IPS DF 19.7 (cell line): ENCODE results near the gene IGSF21.
"Not testable (repeated sequence)": the region's sequence is repeated elsewhere in the genome, so short reads cannot be mapped to it uniquely, and the experiment has no call there.

Experiments used
- DNase-seq: peaks from one replicate; pipeline ENCODE4 v3.0.0-alpha.2; 2013; ENCODE audit warnings: low read depth, low spot score

Gene IGSF21

DNA sequence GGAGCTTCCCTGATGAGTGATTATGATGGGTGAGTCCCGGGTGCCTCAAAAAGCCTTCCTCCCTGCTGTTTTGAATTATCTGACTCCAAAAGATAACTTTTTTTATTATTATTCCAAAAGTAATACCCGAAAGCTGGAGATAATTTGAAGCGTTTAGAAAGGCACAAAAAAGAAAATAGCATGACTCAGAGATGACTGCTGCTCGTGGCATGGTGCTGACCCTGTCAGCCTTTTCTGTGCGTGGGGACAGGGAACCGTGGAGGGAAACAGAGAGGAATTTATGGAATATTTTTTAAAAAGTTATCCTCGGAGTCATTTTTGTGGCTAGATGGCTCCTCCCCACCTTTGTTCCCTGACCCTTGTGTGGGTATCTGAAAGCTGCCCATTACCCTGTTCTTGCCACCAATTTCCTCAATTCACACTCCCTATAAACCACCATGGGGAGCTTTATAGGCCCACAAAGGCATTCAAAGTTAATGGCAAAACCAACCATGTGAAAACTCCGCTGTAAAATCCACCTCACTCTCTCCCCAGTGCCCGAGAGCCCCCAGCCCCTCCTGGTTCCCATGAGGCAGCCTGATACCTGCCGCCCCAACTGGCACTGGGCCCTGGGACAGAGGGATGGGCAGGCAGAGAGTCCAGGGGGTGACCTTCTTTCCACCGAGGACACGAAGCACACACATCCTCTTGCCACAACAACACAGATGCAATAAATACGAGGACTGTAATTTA, 37.5 kb downstream of the IGSF21 start:
- no peak for DNase-seq

DNA sequence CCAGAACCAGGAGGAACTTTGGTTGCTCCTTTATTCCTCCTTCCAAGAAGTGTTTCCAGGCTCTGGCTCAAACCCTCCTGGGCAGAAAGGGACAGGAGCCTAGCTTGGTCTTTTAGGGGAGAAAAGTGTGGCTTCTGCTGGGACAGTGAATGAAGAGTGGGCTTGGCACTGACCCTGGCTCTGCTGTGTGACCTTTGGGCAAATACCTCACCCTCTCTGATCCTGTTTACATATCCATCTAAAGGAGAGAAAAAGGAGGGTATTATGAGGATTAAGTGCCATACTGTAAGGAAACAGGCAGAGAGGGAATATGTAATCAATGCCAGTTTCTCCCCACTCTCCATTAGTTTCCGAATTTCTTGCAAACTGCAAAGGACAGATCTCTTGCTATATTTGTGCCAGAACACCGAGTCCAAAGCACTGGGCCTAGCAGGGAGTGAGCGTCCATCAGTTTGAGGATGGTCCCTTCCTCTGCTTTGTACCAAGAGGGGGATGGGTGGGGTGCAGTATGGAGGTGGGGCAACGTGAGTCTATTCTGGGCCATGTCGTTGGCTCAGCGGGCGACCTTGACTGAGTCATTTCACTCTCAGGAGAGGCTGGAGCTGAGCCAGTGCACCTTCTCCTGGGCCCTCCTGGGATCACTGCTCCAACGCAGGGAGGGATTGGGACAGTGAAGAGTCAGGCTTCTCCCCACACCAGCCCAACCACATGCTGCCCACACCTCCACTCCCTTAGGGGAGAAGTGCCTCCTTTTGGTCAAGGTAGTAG, 38.4 kb downstream of the IGSF21 start:
- no peak for DNase-seq

DNA sequence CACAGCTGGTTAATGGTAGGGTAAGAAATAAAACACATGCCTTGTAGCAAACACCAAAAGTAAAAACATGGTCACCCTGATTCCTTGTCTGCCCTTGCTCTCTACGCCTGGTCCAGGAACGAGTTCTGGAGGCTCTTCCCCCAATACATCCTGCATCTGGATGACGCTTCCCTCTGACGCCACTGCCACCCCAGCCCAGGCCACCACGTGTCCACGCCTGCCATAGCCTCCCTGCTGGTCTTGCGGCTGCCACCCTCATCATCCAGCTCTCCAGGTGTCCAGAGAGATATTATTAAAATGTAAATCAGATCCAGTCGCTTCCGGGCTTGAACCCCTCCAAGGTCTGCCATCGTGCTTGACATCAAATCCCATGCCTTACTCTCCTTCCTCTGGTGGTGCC, 39.3 kb downstream of the IGSF21 start:
- DNase-seq, result no peak

DNA sequence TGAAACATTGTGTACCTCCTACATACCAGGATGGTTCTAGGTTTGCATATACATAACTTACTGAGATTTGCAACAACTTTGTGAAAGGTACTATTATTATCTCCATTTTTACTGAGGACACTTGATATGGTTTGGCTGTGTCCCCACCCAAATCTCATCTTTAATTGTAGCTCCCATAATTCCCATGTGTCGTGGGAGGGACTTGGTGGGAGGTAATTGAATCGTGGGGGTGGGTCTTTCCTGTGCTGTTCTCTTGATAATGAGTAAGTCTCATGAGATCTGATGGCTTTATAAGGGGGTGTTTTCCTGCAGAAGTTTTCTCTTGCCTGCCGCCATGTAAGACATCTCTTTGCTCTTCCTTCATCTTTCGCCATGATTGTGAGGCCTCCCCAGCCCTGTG, 40.1 kb downstream of the IGSF21 start:
- DNase-seq, result no peak

DNA sequence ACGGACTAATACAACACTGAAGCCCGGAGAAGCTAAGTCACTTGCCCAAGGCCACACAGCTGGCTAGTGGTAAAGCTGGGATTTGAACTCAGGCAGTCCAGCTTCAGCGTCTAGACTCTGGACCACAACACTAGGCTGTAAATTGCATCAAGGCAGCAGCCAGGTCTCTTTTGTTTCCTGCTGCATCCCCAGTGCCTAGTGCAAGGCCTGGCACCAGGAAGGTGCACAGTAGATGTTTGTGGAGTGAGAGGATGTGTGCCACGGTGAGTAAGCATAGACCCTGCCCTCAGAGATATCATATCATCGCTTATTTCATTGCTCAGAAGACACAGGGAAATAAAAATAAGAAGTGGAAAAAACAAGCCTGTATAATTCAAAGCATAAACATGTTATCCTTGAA, 40.9 kb downstream of the IGSF21 start:
- no peak for DNase-seq

DNA sequence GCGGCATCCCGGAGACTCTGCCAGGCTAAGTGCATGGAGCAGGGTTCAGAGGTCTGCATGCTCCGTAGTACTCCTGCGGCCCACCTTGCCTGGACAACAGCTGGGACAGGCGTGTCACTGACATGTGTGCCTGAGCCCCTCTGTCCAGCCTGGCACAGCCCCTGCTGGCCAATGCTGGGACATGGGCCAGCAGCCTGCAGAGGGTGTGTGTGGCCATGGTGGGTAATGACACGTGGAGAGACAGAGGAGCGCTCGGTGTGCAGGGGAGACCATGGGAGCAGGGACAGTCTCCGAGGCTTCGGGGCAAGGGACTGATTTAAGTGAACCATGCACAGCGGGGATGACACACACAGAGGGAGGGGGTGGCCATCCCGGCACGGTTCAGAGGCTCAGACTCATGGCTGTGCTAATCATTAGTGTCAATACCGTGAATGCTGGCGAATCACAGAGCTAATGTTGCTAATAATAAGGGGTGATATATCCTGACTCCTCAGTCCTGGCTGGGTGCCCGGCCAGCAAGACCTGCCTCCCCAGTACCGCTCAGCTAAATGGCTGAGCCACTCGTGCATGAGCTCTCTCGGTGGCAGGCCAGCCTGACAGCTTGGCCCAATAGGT, 41.5 kb downstream of the IGSF21 start:
- DNase-seq, result no peak

DNA sequence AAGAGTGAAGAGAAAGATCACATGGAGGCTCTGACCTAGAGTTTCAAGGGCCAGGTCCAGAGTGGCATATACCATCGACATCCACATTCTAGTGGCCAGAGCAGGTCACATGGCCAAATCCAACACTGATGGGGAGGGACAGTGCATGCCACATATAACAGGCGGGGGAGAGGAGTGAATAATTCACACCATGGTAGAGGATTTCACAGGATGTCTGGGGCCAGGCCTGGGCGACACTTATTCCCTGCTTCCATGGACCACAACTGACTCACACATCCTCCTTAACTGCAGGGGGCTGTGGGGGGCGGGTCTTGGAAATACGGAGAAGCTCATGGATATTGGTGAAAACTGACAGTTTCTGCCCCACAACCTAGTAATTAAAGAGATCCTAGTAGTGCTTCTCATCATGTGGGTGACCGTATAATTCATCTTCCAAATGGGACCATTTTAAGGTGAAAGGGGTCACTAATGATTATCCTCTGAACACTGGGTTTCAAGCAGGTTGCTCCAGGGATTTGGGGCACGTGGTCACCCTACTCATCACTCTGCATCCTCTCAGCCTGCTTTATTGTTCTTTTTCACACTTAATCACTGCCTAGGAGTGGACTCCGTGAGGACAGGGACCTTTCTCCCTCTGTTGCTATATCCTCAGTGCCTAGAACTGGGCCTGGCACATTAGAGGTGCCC, 44.0 kb downstream of the IGSF21 start:
- no peak for DNase-seq

DNA sequence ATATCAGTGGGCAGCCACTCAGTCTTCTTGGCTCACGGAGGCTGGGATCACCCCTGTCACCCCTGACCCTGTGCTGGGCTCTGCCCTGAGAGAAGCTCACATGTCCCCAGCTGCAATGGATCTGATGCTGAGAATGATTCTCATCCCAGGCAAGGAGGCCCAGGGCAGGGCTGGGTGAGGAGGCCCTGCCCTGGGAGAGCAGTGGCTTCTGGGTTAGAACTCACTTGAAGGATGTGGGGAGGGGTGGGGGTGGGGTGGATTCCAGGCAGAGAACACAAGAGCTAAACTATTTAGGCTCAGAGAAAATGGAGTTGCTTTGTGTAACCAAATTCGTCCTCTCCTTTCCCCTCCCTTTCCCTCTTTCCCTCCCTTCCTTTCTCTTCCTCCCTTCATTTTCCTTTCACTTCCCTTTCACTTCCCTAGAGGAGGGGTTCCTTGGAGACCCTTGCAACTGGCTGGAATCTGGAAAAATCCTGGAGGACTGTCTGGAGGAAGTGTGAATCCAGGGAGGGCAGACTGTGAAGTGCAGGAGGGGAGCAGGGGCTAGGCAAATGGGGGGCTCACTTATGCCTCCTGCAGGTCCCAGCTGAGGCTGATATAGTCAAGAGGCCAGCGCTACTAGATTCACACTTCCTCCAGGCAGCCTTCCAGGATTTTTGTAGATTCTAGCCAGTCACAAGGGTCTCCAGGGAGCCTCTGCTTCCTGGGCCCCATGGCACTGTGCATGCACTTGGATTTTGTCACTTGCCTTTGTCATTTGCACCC, 47.0 kb downstream of the IGSF21 start:
- DNase-seq, result no peak

DNA sequence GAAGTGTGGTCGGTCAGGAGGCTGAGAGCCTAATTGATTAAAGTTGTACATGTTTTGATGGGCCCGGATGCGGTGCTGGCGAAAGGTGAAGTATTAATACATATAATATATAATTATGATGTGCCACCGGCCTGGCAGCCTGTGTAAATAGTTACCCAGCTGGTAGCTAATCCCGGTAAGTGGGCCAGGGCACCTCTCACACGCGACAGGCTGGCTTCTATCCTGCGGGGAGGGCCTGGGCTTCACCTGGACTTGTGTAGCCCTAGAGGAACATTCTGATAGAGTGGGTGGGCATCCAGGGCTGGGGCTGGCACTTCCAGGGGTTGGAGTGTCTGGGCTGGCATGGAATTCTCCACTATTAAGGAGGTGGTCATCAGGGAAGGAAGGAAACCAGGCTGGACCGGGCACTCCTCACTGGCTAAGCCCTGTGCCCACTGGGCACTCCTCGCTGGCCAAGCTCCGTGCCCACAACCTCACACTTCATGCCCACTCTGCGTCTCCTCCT, 48.3 kb downstream of the IGSF21 start:
- no peak for DNase-seq

DNA sequence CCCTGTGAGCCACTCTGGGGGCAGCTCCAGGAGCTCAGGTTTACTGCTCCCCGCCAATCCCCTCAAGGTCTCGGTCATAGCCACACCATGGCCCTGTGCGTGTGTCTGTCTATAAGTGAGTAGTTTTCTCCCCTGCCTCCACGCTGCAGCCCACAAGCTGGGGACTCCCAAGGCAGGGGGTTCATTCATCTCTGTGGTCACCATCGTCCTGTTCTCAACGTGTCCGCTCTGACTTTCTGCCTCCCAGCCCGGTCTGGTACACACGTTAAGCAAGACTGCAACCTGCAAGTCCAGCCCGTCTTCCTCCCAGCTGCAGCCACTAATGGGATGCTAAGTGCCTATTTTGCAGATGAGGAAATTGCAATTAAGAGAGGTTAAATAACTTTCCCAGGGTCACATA, 49.8 kb downstream of the IGSF21 start:
- no peak for DNase-seq

DNA sequence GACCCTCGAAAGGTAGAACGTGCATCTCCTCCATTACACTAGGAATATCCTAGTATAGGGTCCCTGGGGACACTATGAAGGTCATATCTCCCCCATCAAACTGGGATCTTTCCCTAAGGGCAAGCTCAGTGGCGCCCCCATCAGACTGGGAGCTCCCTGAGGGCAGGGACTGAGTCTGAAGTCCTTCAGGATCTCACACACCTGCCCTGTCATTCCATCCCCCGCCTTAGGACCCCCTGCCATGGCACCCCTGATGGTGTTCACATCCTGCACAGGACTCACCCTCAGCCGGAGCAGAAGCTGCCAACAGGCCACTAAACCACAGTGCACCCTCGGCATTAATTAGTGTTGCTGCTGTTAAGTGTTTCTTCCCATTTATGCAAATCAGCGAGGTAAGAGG, 50.4 kb downstream of the IGSF21 start:
- no peak for DNase-seq

DNA sequence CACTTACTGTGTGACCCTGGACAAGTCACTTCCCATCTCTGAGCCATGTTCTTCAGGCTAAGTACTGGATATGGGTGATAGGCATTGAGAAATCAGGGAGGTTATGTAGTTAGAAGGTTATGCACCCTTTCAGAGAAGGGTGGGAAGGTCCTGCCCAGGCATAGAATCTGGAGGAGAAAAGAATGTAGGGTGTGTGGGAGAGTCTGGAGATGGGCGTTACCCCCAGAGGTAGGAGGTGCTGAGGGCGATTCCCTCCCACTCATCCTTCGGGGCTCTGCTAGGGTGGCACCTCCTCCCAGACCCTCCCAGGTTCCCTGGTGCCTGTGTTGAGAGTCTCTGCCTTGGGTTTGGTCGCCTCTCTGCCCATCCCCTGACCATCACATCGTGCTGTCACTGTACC, 51.1 kb downstream of the IGSF21 start:
- DNase-seq, result no peak

DNA sequence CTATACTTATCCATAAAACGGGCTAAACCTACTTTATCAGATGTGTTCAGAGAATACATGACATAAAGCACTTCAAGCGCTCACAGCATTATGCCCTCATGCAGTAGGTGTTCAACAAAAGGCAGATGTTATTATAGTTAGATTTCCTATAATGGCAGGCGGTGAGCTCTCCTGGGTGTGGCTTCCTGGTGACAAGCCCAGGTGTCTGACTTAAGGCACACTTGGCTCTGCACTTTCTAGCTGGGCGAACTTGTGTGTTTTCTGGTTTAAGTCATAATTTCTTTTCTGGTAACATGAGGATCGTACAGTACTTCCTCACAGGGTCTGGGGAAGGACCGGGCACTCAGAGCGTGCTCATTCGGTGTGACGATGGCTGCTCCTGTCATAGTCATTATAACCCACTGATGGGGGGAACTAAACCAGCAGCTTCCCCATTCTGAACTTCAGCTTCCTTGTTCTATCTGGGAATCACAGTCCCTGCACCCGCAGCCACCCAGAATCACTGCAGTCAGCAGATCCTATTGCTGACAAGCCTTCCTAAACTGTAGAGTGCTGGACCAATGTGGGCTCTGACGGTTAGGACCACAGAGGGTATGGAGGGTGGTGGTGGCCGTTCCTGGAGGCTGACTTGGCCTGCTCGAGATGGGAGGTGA, 52.8 kb downstream of the IGSF21 start:
- no peak for DNase-seq

DNA sequence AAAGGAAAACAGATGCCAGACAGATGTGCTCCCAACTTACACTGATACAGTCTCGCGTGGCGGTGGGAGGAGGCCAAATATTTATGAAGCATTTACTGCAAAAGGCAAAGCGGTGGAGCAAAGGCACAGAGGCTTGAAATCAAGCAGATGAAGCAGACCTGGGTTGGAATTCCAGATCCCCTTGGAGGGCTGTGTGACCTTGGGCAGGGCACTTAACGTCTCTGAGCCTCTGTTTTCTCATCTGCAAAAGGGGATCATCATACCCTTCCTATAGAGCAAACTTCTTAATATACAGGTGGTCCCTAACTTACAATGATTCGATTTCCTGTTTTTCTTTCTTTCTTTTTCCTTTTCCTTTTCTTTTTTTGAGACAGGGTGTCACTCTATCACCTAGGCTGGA, 54.1 kb downstream of the IGSF21 start:
- no peak for DNase-seq

DNA sequence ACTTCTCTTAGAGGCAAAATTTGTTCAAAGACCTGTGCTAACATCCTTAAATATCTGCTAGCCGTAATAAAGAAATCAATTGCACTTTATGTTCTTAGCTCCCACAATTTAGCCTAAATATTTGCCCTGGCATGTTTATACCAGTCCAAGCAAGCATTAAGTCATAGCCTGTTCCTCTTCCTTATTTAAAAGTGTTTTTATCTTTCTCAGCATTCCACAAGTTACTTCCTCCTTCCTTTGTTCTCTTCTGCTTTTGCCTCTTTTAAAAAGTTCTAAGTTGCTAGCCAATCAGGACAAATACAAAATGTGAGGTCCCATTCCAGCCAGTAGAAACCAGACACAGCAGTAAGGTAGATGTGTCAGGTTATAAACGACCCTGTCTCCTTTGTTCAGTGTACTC, 58.0 kb downstream of the IGSF21 start:
- DNase-seq, result not testable (repeated sequence)

DNA sequence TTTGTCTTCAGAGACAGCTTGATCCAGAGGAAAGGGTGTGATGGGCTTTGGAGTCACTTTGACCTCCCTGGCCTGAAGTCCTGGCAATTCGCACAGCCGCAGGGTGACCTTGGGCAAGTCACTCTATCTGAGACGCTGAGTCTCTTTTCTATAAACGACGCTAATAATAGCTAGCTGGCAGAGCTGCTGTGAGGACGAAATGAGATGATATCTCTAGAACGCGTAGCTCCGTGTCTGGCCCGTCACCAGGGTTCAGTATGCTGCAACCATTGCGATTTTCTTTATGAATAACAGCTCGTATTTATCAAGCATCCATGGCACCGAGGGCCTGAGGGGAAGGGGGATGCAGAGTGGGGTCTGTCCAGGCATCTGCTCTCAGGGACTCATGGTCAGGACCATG, 58.7 kb downstream of the IGSF21 start:
- no peak for DNase-seq

DNA sequence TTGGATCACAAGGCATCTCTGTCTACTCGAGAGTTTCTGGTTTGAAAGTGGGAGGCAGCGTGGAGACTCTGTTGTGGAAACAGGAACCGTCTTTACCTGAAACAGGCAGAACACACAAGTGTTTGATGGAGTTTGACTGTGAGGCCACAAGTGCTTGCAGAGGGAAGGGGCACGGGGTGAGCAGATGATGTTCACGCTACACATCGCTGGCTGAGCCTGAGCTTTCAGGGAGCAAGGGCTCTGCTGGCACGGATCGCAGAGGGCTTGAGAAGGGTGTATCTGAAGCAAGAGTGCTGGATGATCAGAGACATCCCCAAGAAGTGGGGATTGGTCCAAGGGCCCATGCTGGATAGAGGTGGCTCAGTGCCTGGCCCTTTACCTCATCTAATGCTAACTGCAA, 59.3 kb downstream of the IGSF21 start:
- DNase-seq, result no peak

DNA sequence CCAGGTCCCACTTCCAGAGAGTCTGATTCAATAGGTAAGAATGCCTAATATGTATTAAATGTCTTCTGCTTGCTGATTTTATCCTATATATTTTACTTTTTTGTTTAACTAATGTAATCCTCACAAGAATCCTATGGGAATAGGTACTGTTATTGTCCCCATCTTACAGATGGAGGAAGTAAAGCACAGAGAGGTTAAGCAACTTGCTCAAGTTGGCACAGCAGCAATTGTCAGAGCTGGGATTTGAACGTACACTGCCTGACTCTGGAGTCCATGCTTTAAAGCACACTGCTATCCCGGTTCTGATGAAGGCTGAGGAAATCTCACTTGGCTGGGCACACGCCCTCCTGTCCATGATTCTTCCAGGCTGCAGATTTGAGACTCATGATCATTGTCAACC, 62.8 kb downstream of the IGSF21 start:
- DNase-seq, result no peak

DNA sequence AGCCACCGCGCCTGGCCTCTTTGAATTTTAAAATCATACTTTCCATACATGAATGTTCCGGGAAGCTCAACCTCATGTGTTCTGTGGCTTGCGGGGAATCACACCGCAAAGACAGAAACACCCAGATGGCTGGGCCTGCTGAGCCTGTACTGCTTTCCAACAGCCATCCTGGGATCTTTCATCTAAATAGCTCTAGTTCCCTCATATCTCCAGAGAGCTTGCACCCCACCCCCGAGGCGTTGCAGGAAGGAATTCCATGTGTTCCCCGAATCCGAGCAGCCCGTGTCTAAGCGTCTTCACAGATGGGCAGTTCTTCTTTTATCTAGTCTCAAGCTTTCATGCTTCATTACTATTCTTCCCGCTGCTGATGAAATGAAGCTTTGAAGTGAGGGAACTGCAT, 66.4 kb downstream of the IGSF21 start:
- DNase-seq, result no peak

DNA sequence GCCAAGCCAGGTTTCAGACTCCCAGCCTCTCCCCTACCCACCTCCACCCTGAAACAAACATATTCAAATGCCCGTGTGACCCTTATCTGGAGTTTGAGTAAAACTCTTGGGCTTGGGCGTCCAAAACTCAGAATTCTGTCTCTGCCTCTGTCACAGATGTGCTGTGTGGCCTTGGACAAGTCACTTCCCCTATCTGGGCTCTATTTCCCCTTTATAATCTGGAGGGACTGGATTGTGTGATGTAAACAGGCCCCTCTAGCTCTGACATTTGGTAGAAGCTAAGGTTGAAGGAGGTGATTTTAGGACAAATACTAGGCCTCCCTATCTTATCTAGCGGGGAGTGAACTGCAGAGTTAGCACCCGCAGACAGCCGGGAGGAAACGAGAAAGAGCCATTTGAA, 67.5 kb downstream of the IGSF21 start:
- no peak for DNase-seq
